B cell (primary cell): Measurements from ENCODE around the gene CCDC88C.

Source experiments
- EZH2 ChIP-seq: IDR thresholded peaks from 2 replicates; pipeline ENCODE4 v1.6.1; 2012; ENCODE audit warnings: borderline replicate concordance, low read depth, mild to moderate bottlenecking, moderate library complexity, low read length; ENCODE audit not compliant: insufficient read depth, poor library complexity, severe bottlenecking
- TF ChIP-seq, protein P1 (sequence below): fragments of 200-600 bp; IDR thresholded peaks from one replicate; pipeline ENCODE4 v1.8.0; 2022; ENCODE audit warnings: antibody characterized with exemption, mild to moderate bottlenecking

DNA sequence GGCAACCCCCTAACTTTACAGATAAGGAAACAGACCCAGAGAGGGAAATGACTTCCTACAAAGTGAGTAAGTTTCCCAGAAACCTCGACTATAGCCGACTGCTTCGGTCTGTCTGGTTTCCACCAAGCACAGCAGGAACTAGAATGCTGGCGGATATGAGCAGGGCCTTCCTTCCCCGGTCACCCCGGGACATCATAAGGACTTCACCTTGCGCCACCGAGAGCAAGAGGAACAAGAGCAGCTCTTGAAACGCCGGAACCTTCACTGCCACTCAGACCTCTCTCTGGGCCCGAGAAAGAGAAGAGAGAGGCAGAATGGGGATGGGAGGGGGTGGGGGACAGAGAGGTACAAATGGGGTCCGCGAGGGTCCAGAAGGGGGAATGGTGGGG lies 143.7 kb downstream of the CCDC88C start:
- TF ChIP-seq, protein P1, sequence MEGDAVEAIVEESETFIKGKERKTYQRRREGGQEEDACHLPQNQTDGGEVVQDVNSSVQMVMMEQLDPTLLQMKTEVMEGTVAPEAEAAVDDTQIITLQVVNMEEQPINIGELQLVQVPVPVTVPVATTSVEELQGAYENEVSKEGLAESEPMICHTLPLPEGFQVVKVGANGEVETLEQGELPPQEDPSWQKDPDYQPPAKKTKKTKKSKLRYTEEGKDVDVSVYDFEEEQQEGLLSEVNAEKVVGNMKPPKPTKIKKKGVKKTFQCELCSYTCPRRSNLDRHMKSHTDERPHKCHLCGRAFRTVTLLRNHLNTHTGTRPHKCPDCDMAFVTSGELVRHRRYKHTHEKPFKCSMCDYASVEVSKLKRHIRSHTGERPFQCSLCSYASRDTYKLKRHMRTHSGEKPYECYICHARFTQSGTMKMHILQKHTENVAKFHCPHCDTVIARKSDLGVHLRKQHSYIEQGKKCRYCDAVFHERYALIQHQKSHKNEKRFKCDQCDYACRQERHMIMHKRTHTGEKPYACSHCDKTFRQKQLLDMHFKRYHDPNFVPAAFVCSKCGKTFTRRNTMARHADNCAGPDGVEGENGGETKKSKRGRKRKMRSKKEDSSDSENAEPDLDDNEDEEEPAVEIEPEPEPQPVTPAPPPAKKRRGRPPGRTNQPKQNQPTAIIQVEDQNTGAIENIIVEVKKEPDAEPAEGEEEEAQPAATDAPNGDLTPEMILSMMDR, result no peak
- TF ChIP-seq EZH2, result no peak
